ENCODE data around the gene OASL.
A peak's percentile ranks its signal among the peaks of the same experiment; 100 is the strongest.
"Not testable (repeated sequence)": the region's sequence is repeated elsewhere in the genome, so short reads cannot be mapped to it uniquely, and the experiment has no call there.

The OASL gene, protein sequence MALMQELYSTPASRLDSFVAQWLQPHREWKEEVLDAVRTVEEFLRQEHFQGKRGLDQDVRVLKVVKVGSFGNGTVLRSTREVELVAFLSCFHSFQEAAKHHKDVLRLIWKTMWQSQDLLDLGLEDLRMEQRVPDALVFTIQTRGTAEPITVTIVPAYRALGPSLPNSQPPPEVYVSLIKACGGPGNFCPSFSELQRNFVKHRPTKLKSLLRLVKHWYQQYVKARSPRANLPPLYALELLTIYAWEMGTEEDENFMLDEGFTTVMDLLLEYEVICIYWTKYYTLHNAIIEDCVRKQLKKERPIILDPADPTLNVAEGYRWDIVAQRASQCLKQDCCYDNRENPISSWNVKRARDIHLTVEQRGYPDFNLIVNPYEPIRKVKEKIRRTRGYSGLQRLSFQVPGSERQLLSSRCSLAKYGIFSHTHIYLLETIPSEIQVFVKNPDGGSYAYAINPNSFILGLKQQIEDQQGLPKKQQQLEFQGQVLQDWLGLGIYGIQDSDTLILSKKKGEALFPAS

DNA sequence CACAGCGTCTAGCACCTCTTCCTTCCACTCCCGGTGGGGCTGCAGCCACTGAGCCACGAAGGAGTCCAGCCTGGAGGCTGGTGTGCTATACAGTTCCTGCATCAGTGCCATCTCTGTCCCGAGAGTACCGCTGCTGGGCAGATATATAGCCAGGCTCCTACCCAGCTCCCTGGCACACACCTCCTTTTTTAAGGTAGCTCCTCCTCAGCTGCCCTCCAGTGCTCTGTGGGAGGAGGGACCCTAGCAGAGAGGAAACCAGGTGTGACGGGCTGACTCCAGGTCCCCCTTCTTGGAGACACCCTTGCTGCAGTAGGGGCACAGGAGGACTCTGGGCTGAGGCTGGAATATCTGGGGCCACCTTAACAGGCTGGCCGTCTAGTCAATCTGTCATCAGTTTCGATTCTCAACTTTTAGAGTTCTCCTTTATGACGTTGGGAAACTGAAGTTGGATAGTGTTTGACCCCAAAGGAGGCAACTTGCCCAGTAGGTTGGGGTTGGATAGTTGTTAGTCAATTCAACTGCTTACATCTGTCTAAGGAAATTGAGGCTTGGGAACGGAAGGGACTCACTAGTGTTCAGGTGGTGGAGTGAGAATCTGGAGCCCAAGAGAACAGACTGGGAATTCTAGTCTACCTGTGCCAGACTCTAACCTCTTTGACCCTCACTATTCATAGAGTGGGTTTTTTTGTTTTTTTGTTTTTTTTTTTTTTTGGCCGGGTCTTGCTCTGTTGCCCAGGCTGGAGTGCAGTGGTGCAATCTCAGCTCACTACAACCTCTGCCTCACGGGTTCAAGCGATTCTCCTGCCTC, at the start of gene OASL:
TSS of gene OASL (minus strand) at position 386 of the 808 bp plus-strand sequence. CDS start at position 111, 275 bp downstream.
- DNase-seq (ENCODE audit: low read depth in 2 of 2), result no peak

GRCh38 chr12:121088195-121088585, 49.1 kb upstream of the OASL start:
- no peak for DNase-seq (ENCODE audit: low read depth in 2 of 2)

GRCh38 chr12:121087467-121088194, 48.6 kb upstream of the OASL start:
- DNase-seq (ENCODE audit: low read depth in 2 of 2), result no peak

GRCh38 chr12:121086781-121087295, 47.8 kb upstream of the OASL start:
- DNase-seq (ENCODE audit: low read depth in 2 of 2), result no peak

- DNase-seq (ENCODE audit: low read depth in 2 of 2), result no peak
These were observed 46.7 kb upstream of the OASL start for GRCh38 chr12:121085506-121086353.

DNA sequence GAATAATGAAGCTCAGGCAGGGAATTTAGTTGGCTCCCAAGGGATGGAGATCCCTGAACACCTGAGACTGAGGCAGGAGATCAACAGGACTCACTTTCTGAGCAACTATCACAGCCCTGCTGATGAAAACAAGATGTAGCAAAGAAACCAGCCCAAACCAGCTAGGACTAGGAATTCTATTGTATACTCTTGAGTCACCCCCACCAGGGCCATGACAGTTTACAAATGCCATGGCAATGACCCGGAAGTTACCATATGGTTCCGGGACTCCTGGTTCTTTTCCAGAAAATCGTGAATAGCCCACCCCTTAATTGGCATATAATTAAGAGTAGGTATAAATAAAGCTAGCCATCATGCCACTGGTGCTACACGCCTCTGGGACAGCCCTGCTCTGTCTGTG, 46.0 kb upstream of the OASL start:
- no peak for DNase-seq (ENCODE audit: low read depth in 2 of 2)

DNA sequence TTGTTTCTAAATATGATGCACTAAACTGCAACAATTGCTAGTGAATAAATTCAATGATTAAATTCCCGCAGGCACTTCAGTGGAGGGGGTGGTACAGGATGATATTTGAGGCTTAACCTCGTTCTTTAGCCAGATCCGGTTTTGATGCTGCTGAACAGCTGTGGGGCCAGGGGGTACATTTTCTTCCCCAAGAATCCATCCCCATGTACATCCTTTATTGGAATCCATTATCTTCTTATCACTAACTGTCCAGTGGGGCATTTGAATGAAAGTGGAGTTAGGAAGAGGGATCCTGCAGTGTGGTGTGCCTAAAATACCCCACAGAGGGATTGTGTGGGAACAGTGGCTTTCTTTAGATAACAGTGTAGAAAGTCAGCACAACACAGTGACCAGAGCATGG, 45.2 kb upstream of the OASL start:
- DNase-seq (ENCODE audit: low read depth in 2 of 2), result no peak

DNA sequence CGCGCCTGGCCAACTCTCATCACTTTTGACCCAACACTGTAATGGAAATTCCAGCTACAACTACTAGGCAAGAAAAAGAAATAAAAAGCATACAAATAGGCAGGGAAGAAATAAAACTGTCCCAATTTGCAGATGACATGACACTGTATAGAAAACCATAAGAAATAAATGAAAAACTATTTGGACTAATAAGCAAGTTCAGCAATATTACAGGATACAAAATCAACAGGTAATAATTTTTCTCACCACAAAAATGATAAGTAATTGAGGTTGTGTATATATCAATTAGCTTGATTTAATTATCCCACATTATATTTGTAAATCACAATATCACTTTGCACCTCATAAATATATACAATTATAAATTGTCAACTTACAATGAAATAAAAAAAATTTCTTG, 41.9 kb upstream of the OASL start:
- DNase-seq (ENCODE audit: low read depth in 2 of 2), result no peak

DNA sequence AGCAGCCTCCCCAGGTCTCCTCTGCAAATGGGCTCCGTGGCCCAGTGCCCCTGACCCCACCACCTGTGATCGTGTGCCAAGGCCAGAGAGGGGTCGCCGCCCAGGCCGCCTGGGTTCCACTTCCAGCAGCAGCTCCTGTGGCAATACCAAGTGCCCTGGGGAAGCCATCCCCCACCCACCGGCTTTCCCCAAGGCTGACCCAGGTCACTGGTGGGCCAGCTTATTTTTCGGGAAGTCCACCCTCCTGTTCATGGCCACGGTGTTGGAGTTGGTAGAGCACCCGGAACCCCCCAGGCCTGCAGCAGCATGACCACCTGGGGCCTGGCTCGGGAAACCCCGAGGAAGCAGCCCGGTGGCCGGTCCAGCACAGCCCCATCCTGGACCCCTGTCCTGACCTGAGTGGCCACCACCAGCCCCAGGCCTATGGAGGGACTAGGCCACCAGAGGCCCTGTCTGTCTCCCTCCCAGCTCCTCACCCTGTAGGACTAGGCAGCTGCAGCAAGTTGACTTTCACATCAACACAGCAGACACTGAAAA, 40.8 kb upstream of the OASL start:
- DNase-seq (ENCODE audit: low read depth in 2 of 2), result no peak

- not testable (repeated sequence) for DNase-seq (ENCODE audit: low read depth in 2 of 2)
These were observed 38.4 kb upstream of the OASL start for GRCh38 chr12:121077440-121077839.

DNA sequence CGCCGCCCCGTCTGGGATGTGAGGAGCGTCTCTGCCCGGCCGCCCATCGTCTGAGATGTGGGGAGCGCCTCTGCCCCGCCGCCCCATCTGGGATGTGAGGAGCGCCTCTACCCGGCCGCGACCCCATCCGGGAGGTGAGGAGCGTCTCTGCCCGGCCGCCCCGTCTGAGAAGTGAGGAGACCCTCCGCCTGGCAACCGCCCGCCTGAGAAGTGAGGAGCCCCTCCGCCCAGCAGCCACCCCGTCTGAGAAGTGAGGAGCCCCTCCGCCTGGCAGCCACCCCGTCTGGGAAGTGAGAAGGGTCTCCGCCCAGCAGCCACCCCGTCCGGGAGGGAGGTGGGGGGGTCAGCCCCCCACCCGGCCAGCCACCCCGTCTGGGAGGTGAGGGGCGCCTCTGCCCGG, 36.9 kb upstream of the OASL start:
- not testable (repeated sequence) for DNase-seq (ENCODE audit: low read depth in 2 of 2)

DNA sequence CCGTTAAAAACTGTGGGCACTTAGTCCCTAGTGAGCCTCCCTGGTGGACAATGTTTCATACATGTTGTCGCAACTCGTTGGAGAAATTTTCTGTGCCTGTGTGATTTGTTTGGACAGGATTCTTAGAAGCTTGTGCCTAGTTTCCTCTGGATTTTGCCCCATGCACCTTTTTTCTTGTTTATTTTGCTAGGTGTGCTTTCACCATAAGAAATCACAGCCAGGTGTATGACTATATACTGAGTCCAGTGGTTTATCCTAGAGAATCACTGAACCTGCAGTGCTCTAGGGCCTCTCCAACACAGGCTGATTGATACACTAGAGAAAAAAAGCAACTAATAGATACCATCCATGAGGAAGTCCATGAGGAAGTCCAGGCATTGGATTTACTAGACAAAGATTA, 33.1 kb upstream of the OASL start:
- DNase-seq (ENCODE audit: low read depth in 2 of 2), result no peak

GRCh38 chr12:121069206-121069605, 30.2 kb upstream of the OASL start:
- no peak for DNase-seq (ENCODE audit: low read depth in 2 of 2)

- DNase-seq (ENCODE audit: low read depth in 2 of 2), result no peak
These were observed 26.3 kb upstream of the OASL start for GRCh38 chr12:121065345-121065744.

DNA sequence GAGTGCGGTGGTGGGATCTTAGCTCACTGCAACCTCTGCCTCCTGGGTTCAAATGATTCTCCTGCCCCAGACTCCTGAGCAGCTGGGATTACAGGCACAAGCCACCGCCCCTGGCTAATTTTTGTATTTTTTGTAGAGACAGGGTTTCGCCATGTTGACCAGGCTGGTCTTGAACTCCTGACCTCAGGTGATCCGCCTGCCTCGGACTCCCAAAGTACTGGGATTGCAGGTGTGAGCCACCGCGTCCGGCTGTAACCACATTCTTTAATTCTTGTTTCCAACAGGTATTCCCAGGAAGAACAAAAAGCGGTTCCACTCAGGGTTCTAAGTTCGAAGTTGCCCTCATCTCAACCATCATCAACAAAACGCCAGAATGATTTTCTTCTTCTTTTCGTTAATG, 25.5 kb upstream of the OASL start:
- DNase-seq (ENCODE audit: low read depth in 2 of 2), result not testable (repeated sequence)

GRCh38 chr12:121064116-121064515, 25.1 kb upstream of the OASL start:
- DNase-seq (ENCODE audit: low read depth in 2 of 2), result no peak

- DNase-seq (ENCODE audit: low read depth in 2 of 2), result no peak
These were observed 23.5 kb upstream of the OASL start for GRCh38 chr12:121062391-121063045.

- no peak for DNase-seq (ENCODE audit: low read depth in 2 of 2)
These were observed 22.8 kb upstream of the OASL start for GRCh38 chr12:121061831-121062230.

DNA sequence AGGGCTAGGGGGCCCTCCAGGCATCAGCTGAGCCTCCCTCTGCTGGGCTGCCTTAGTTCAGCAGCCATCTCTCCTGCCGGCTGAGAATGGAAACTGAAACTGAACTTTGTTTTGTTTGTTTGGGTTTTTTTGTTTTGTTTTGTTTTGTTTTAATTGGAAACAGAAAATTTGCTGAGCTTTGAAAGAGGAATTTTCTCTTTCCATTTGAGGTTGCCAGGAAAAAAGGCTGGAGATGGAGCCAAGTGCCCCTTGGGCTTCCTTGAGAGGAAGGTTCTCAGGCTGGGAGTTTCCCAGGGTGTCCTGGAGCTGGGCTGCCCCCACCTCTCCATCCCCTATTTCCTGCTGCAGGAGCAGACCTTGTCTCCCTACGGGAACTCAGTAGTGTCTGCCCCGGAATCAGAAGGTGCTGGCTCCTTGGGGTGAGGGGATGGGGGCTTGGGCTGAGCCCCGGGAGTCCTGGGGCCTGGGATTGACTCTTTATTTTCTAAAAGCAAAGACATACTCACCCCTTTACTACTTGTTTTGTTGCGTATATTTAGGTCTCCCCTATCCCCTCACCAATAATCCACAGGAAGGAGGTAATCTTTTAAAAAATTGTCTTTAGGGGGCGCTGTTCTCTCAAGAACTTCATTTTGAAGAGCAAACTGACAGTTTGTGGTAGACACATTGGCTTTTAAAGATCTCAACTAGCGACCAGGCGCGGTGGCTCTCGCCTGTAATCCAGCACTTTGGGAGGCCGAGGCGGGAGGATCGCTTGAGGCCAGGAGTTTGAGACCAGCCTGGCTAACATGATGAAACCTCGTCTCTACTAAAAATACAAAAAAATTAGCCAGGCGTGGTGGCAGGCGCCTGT, 21.3 kb upstream of the OASL start:
- DNase-seq (ENCODE audit: low read depth in 2 of 2), result peak; percentile 18 to 28
